ENCODE measurements around the gene KCND3.

Gene KCND3

DNA sequence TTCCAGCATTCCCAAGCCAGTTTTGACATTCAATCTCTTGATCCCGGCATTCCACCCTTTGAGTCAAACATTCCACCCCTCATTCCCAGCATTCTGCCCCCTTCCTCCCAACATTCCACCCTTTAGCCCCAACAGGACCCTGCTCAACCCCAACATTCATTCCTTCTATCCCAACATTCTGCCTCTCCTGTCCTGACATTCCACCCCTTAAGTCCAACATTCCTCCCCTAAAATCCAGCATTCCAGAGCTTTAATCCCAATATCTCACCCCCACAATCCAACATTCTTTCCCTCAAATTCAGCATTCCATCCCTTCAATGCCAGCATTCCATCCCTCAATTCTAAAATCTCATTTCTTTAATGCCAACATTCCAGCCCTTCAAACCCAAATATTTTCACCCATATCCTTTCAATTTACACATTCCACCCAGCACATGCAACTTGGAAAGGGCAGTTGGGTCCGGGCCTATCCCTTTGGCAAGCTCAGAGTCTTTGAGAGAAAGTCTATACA is 210.9 kb downstream of the KCND3 start:
- Histone ChIP-seq H3K9ac (ENCODE audit: low read length) (no peak overlapping the region), H3K4me3 (ENCODE audit: low read depth in 1 of 2, low read length in 2 of 2) (no peak overlapping the region), H3K4me1 (ENCODE audit: insufficient read depth, low read length) (no peaks in the 10 kb centered on the region), H3K36me3 (ENCODE audit: insufficient read depth, low read length) (no peaks in the 10 kb centered on the region), H3K27me3 (ENCODE audit: control insufficient read depth in 1 of 2, insufficient read depth in 2 of 2, low read length in 2 of 2) (no peaks in the 10 kb centered on the region), H3K9me3 (ENCODE audit: low read length) (no peaks in the 10 kb centered on the region), H3K27ac (ENCODE audit: low read depth, low read length) (no peak overlapping the region)

GRCh38 chr1:111778066-111778465 is 211.4 kb downstream of the KCND3 start:
- H3K36me3 ChIP-seq (ENCODE audit: insufficient read depth, low read length): no peaks in the 10 kb centered on the region
- H3K4me1 ChIP-seq (ENCODE audit: insufficient read depth, low read length): no peaks in the 10 kb centered on the region
- no peak overlapping the region for H3K27ac ChIP-seq (ENCODE audit: low read depth, low read length)
- no peak overlapping the region for H3K4me3 ChIP-seq (ENCODE audit: low read depth in 1 of 2, low read length in 2 of 2)
- no peak overlapping the region for H3K9ac ChIP-seq (ENCODE audit: low read length)
- no peaks in the 10 kb centered on the region for H3K27me3 ChIP-seq (ENCODE audit: control insufficient read depth in 1 of 2, insufficient read depth in 2 of 2, low read length in 2 of 2)
- H3K9me3 ChIP-seq (ENCODE audit: low read length): no peaks in the 10 kb centered on the region

GRCh38 chr1:111777301-111777700 is 212.2 kb downstream of the KCND3 start:
- H3K9ac ChIP-seq (ENCODE audit: low read length): no peak overlapping the region
- no peaks in the 10 kb centered on the region for H3K9me3 ChIP-seq (ENCODE audit: low read length)
- no peaks in the 10 kb centered on the region for H3K4me1 ChIP-seq (ENCODE audit: insufficient read depth, low read length)
- H3K27me3 ChIP-seq (ENCODE audit: control insufficient read depth in 1 of 2, insufficient read depth in 2 of 2, low read length in 2 of 2): no peaks in the 10 kb centered on the region
- no peaks in the 10 kb centered on the region for H3K36me3 ChIP-seq (ENCODE audit: insufficient read depth, low read length)
- no peak overlapping the region for H3K4me3 ChIP-seq (ENCODE audit: low read depth in 1 of 2, low read length in 2 of 2)
- no peak overlapping the region for H3K27ac ChIP-seq (ENCODE audit: low read depth, low read length)

GRCh38 chr1:111776861-111777260 is 212.6 kb downstream of the KCND3 start:
- H3K36me3 ChIP-seq (ENCODE audit: insufficient read depth, low read length): no peaks in the 10 kb centered on the region
- no peak overlapping the region for H3K4me3 ChIP-seq (ENCODE audit: low read depth in 1 of 2, low read length in 2 of 2)
- H3K27me3 ChIP-seq (ENCODE audit: control insufficient read depth in 1 of 2, insufficient read depth in 2 of 2, low read length in 2 of 2): no peaks in the 10 kb centered on the region
- no peak overlapping the region for H3K27ac ChIP-seq (ENCODE audit: low read depth, low read length)
- no peaks in the 10 kb centered on the region for H3K4me1 ChIP-seq (ENCODE audit: insufficient read depth, low read length)
- no peaks in the 10 kb centered on the region for H3K9me3 ChIP-seq (ENCODE audit: low read length)
- H3K9ac ChIP-seq (ENCODE audit: low read length): no peak overlapping the region

DNA sequence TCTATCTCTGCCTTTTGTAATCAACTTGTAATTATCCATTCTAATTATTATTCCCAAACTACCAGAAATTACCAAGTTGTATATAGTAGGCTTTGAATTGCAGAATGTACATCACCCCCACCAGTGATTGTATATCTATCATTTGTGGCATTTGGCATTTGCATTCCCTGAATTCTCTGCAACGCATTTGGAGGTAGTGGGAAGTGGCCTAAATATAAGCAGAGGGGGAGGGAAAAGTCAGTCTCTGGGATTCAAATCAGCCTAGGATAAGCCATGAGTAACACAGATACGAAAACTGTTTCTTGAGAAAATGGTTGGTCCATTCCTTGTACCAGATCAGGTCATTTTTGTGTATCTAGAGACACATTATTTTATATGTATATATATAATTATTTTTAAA is 213.1 kb downstream of the KCND3 start:
- no peaks in the 10 kb centered on the region for H3K4me1 ChIP-seq (ENCODE audit: insufficient read depth, low read length)
- no peaks in the 10 kb centered on the region for H3K27me3 ChIP-seq (ENCODE audit: control insufficient read depth in 1 of 2, insufficient read depth in 2 of 2, low read length in 2 of 2)
- no peak overlapping the region for H3K27ac ChIP-seq (ENCODE audit: low read depth, low read length)
- H3K36me3 ChIP-seq (ENCODE audit: insufficient read depth, low read length): no peaks in the 10 kb centered on the region
- H3K4me3 ChIP-seq (ENCODE audit: low read depth in 1 of 2, low read length in 2 of 2): no peak overlapping the region
- no peaks in the 10 kb centered on the region for H3K9me3 ChIP-seq (ENCODE audit: low read length)
- no peak overlapping the region for H3K9ac ChIP-seq (ENCODE audit: low read length)

GRCh38 chr1:111775966-111776365 is 213.5 kb downstream of the KCND3 start:
- Histone ChIP-seq H3K27ac (ENCODE audit: low read depth, low read length) (no peak overlapping the region), H3K4me3 (ENCODE audit: low read depth in 1 of 2, low read length in 2 of 2) (no peak overlapping the region), H3K36me3 (ENCODE audit: insufficient read depth, low read length) (no peaks in the 10 kb centered on the region), H3K27me3 (ENCODE audit: control insufficient read depth in 1 of 2, insufficient read depth in 2 of 2, low read length in 2 of 2) (no peaks in the 10 kb centered on the region), H3K9me3 (ENCODE audit: low read length) (no peaks in the 10 kb centered on the region), H3K4me1 (ENCODE audit: insufficient read depth, low read length) (no peaks in the 10 kb centered on the region), H3K9ac (ENCODE audit: low read length) (no peak overlapping the region)

- peaks cover 17% of the 10 kb centered on the region for H3K36me3 ChIP-seq (ENCODE audit: insufficient read depth, low read length)
These were observed 218.6 kb downstream of the KCND3 start for GRCh38 chr1:111770916-111771315.

DNA sequence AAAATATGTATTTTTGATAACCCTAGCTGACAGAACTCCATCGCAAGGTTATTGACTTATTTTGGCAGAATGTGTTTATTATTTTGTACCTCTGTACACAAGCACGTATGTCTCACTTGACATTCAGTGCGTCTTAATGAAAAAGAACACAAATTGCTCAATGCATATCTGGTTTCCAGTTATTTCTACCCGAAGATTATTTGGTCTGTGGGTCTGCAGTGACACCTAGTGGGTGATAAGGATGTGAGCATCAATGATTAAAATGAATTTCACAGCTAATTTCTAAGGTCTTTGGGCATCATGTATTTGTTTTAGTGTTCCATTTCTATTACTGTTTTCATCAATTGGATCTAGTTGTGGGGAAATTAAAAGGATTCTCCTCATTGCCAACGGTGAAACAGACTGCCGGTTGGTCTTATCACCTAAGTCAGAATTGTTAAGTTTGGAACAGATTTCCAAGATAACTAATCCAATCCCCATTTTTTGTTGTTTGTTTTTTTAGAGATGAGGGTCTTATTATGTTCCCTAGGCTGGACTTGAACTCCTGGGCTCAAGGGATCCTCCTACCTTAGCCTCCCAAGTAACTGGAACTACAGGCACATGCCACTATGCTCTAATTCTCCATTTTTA is 219.8 kb downstream of the KCND3 start:
- no peak overlapping the region for H3K9ac ChIP-seq (ENCODE audit: low read length)
- H3K27ac ChIP-seq (ENCODE audit: low read depth, low read length): no peak overlapping the region

More at GRCh38 chr1:111770916-111771315, 218.6 kb downstream of the KCND3 start:
- H3K9ac ChIP-seq (ENCODE audit: low read length): no peak overlapping the region
- H3K4me1 ChIP-seq (ENCODE audit: insufficient read depth, low read length): no peaks in the 10 kb centered on the region
- H3K4me3 ChIP-seq (ENCODE audit: low read depth in 1 of 2, low read length in 2 of 2): no peak overlapping the region
- no peaks in the 10 kb centered on the region for H3K27me3 ChIP-seq (ENCODE audit: control insufficient read depth in 1 of 2, insufficient read depth in 2 of 2, low read length in 2 of 2)
- H3K9me3 ChIP-seq (ENCODE audit: low read length): no peaks in the 10 kb centered on the region
- H3K27ac ChIP-seq (ENCODE audit: low read depth, low read length): no peak overlapping the region

GRCh38 chr1:111768625-111769024 is 220.8 kb downstream of the KCND3 start:
- Histone ChIP-seq H3K36me3 (ENCODE audit: insufficient read depth, low read length) (peaks cover 27% of the 10 kb centered on the region), H3K27me3 (ENCODE audit: control insufficient read depth in 1 of 2, insufficient read depth in 2 of 2, low read length in 2 of 2) (no peaks in the 10 kb centered on the region), H3K4me3 (ENCODE audit: low read depth in 1 of 2, low read length in 2 of 2) (no peak overlapping the region), H3K4me1 (ENCODE audit: insufficient read depth, low read length) (no peaks in the 10 kb centered on the region), H3K9me3 (ENCODE audit: low read length) (no peaks in the 10 kb centered on the region), H3K9ac (ENCODE audit: low read length) (no peak overlapping the region), H3K27ac (ENCODE audit: low read depth, low read length) (no peak overlapping the region)

More for the DNA sequence above, 219.8 kb downstream of the KCND3 start:
- H3K27me3 ChIP-seq (ENCODE audit: control insufficient read depth in 1 of 2, insufficient read depth in 2 of 2, low read length in 2 of 2): no peaks in the 10 kb centered on the region
- H3K9me3 ChIP-seq (ENCODE audit: low read length): no peaks in the 10 kb centered on the region
- H3K4me3 ChIP-seq (ENCODE audit: low read depth in 1 of 2, low read length in 2 of 2): no peak overlapping the region
- peaks cover 27% of the 10 kb centered on the region for H3K36me3 ChIP-seq (ENCODE audit: insufficient read depth, low read length)
- no peaks in the 10 kb centered on the region for H3K4me1 ChIP-seq (ENCODE audit: insufficient read depth, low read length)

DNA sequence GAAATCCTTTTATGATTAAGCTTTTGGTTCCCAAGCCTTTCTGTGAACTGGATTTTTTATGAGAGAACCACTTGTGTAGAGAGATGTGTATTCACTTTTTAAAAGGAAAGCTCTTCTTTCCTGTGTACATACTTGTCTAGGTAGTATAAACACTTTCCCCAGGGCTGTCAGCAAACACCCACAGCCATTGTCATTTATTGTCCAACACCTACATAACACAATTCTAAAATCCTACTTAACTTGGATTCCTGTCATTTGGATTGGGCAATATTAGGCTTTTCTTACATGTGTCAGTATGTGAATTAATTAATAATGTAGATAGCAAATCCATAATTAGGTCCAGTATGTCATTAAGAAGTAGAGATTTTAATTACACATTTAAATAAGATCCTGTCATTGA is 221.4 kb downstream of the KCND3 start:
- Histone ChIP-seq H3K27me3 (ENCODE audit: control insufficient read depth in 1 of 2, insufficient read depth in 2 of 2, low read length in 2 of 2) (no peaks in the 10 kb centered on the region), H3K4me1 (ENCODE audit: insufficient read depth, low read length) (no peaks in the 10 kb centered on the region), H3K9me3 (ENCODE audit: low read length) (no peaks in the 10 kb centered on the region), H3K9ac (ENCODE audit: low read length) (no peak overlapping the region), H3K4me3 (ENCODE audit: low read depth in 1 of 2, low read length in 2 of 2) (no peak overlapping the region), H3K36me3 (ENCODE audit: insufficient read depth, low read length) (peaks cover 29% of the 10 kb centered on the region), H3K27ac (ENCODE audit: low read depth, low read length) (no peak overlapping the region)

DNA sequence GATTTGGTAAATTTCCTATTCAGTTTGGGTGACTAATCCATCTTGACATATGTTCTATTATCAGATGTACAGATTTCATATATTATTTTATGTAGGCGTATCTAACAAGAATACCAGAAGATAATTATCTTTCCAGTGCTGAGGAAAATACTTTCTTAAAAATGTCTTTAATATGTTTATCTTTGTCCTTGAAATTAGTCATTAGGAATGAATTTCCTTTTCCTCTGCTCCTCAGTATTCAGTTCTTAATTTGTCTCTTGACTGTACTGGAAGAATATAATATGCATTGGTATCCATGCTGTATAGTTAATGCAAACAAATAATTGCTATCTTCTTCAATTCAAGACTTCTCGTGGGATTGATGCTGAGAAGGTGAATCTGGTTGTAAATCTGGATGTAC is 227.1 kb downstream of the KCND3 start:
- Histone ChIP-seq H3K36me3 (ENCODE audit: insufficient read depth, low read length) (peaks cover 51% of the 10 kb centered on the region), H3K9me3 (ENCODE audit: low read length) (no peaks in the 10 kb centered on the region), H3K4me1 (ENCODE audit: insufficient read depth, low read length) (no peaks in the 10 kb centered on the region), H3K27me3 (ENCODE audit: control insufficient read depth in 1 of 2, insufficient read depth in 2 of 2, low read length in 2 of 2) (no peaks in the 10 kb centered on the region), H3K27ac (ENCODE audit: low read depth, low read length) (no peak overlapping the region), H3K4me3 (ENCODE audit: low read depth in 1 of 2, low read length in 2 of 2) (no peak overlapping the region), H3K9ac (ENCODE audit: low read length) (no peak overlapping the region)

DNA sequence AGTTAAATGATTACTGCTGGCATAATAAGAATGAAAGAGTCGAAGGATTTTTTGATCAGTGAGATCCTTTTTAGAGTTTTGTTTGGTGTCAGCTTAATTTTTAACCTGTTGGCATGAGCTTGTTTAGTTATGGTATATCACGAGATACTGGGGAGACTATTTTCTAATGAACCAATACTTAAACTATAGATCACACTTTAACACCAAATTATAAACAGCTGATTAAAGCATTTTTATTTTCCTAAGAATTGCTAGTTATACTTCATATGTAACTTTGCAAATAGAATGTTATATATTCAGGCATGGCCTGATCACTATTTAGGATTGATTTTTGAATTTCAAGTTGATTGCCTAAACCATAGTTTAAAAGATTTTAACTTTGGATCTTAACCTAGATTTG is 227.8 kb downstream of the KCND3 start:
- H3K9ac ChIP-seq (ENCODE audit: low read length): no peak overlapping the region
- no peak overlapping the region for H3K27ac ChIP-seq (ENCODE audit: low read depth, low read length)
- no peaks in the 10 kb centered on the region for H3K9me3 ChIP-seq (ENCODE audit: low read length)
- H3K27me3 ChIP-seq (ENCODE audit: control insufficient read depth in 1 of 2, insufficient read depth in 2 of 2, low read length in 2 of 2): no peaks in the 10 kb centered on the region
- peaks cover 6% of the 10 kb centered on the region for H3K4me1 ChIP-seq (ENCODE audit: insufficient read depth, low read length)
- no peak overlapping the region for H3K4me3 ChIP-seq (ENCODE audit: low read depth in 1 of 2, low read length in 2 of 2)
- peaks cover 46% of the 10 kb centered on the region for H3K36me3 ChIP-seq (ENCODE audit: insufficient read depth, low read length)

All from muscle layer of colon (tissue), 2 donors.